ENCODE data around the gene VPS13A.

The VPS13A gene

DNA sequence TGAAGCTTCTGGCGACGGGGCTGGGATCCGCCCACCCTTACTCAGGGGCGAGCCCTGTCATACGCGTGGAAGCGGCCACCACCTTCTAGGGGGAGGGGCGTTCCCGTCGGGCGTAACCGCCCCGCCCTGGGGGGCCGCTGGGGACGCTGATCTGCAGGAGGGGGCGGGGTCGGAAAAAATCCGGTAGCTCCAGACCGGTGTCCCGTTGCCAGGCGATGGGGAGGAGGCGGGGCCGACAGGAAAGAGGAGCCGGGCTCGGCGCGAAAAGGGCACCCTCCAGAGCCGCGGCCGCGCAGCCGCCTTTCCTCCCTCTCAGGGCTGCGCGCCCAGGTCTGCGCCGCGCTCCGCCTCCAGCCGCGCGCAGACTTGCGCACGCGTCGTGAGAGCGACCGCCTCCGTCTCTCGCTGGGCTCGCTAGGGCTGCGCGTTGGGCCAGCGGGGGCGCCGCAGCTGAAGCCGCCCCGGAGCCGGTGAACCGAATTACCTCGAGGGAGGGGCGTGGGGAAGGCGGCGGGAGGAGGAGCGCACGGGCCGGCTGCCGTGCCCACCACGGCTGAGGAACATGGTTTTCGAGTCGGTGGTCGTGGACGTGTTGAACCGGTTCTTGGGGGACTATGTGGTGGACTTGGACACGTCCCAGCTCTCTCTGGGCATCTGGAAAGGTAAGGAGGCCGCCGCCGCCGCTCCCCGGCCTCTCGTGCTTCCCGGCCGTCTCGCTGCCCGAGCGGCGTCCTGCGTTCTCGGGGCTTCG, at the start of gene VPS13A:
Gene VPS13A, plus strand, starts transcription at position 392 of the 751 bp plus-strand sequence. Its CDS starts 171 bp downstream, at position 563.
- DNase-seq = peak; percentile 65

GRCh38 chr9:77128125-77128789, 49.1 kb upstream of the VPS13A start:
- DNase-seq = no peak

GRCh38 chr9:77131399-77131798, 45.9 kb upstream of the VPS13A start:
- DNase-seq = no peak

- DNase-seq = no peak
Measured at GRCh38 chr9:77133011-77133410, 44.3 kb upstream of the VPS13A start.

GRCh38 chr9:77142366-77142765, 35.0 kb upstream of the VPS13A start:
- DNase-seq = no peak

- DNase-seq = no peak
Measured at GRCh38 chr9:77149879-77150278, 27.5 kb upstream of the VPS13A start.

DNA sequence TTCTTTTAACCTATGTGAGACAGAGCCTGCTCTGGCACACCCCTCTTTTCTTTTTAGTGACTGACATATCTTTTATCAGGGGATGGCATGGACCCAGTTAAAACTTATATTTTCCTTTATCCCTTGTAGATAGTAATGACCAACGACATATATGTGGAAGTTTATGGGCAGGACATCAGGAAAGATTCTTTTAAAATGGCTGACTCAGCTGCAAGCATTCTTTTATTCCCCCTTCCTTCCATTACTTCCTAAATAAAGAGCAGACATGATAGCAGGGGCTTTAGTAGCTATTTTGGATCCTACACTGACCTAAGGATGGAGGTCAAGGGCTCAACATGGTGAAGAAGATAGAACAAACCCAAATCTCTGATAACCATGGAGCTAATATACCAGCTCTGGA, 25.0 kb upstream of the VPS13A start:
- no peak for DNase-seq

DNA sequence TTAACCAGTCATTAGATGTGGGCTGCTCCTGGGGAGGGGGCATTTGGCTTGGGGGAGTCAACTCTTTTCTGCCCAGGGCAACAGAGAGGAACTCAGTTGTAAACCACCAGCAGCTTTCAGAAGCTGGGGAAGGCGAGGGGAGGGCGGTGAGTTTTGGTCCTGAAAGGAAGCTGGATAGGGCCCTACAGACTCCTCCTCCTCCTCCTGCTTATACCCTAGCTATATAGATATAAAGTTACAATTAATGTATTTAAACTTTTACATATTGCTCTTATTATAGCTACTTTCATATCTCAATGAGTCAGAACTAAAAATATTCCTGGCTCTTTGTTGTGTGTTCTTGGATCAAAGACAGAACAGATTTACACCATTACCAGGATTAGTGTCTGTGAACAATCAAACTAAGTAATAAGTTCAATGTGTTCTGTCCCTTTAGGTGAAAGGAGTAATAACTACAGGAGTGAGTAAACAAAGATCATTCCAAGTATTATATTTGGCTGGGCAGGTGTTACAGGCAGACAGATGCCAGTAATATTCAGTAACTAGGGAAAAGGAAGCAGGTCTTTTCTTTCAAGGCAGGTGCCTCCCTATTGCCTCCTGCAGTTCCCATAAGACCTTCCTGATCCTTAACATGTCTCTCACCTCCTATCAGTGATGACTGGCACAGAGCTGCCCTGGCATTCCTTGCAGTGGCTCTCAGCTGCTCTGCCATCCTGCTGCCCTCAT, 20.5 kb upstream of the VPS13A start:
- no peak for DNase-seq

- DNase-seq = no peak
Measured at GRCh38 chr9:77158772-77159513, 18.4 kb upstream of the VPS13A start.

- DNase-seq = no peak
Measured at GRCh38 chr9:77161191-77161590, 16.1 kb upstream of the VPS13A start.

GRCh38 chr9:77161966-77162365, 15.4 kb upstream of the VPS13A start:
- no peak for DNase-seq

GRCh38 chr9:77162366-77162765, 15.0 kb upstream of the VPS13A start:
- no peak for DNase-seq

DNA sequence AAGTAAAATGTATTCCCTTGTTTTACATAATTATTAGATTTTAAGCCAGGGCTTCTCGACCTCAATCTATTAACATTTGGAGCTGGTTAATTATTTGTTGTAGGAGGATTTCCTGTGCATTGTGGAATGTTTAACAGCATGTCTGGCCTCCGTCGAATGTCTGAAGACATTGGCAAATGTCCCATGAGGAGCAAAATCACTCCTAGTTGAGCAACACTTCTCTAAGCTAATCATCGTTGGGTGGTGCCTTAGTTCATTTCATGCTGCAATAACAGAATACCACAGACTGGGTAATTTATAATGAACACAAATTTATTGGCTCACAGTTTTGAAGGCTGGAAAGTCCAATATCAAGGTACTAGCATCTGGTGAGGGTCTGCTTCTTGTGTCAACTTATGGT, 13.4 kb upstream of the VPS13A start:
- no peak for DNase-seq

DNA sequence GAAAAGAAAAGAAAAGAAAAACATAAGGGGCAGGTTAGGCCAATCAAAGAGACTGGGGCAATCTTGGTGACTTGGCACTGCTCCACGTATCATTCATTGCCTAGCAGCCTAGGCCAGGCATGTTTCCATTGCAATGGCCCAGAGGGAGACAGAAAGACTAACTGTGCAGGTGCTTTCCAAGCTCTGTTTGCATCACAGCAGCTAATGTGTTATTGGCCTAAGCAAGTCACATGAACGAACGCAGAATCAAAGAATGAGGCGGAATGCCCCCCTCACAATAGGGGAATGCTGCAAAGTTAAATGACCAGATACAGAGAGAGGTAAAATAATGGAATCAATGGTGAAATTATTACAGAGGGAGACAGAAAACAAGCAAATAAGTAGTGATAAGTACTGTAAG, 11.1 kb upstream of the VPS13A start:
- no peak for DNase-seq

- no peak for DNase-seq
Measured at GRCh38 chr9:77170991-77171699, 6.2 kb upstream of the VPS13A start.

GRCh38 chr9:77175151-77175550, 2.2 kb upstream of the VPS13A start:
- DNase-seq = no peak

- no peak for DNase-seq
Measured at GRCh38 chr9:77176106-77176505, 1.2 kb upstream of the VPS13A start.

DNA sequence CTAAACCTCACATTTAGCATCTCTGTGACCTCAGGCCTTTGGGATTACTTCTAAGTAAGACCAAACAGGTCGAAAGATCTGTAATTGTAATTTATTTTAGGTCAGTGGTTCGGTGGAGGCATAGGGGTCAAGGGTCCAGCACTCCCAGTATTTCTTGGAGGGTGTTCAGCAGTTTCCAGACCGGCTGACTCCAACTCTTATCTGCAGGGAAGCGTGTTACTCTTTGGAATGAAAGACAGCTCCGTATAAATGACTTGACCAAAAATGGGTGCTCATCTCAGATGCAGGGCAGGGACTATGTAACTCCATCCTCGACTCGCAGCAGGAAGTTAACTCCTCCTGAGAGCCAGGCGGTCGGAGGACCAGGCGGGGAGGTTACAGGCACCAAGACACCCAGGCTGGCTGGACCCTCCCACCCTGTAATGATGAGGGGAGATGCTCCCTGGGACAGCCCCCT, 620 bp upstream of the VPS13A start:
- DNase-seq = peak; percentile 18

DNA sequence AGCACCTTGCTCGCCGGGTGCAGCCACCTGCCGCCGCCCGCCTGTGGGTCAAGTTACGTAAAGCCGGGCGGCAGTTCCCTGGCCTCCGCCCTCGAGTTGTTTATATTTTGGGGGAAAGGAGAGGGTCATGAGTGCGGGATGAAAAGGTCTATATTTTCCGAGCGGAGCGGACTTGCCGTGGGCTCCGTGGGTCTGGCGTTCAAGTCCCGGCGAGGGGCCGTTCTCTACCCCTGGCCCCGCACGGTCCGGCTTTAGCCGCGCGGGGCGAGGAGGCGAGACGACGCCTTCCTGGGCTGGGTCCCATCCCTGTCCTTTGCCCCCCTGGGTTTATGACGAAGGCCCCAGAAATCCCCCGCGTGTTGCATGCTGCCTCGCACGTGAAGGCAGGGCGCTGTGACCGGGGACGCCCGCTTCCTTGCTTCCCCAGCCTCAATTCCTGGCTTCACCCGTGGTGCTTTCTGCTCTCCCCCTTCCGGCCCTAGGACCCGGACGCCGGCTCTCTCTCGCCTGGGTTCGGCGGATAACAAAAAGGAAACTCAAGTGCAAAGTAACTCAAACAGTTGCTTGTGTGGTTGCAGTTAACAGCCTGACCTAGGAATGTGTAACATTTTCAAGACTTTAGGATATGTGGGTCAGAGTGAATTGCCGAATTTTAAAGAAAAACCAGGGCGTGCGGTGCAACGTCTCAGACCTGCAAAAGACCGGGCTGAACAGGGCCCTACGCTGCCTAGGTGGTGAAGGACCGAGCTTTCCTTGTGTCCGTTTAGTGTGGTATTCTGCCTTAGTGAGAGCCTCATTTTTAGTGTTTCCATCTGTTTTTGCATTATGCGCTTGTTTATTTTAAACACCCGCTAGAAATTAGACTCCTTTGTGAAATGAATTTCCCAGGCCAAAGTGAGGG, 810 bp downstream of the VPS13A start:
- DNase-seq = no peak

DNA sequence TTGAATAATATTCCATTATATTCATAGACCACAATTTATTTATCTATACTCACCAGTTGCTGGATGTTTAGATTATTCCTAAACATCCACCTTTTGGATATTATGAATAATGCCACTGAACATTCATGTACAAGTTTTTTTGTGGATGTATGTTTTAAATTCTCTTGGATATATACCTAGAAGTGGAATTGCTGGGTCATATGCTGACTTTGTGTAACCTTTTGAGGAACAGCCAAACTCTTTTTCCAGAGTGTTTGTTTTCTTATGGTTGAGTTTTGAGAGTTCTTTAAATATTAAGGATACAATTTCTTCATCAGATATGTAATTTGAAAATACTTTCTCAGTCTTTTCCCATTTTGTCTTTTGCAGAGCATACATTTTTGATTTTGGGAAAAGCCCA, 2.7 kb downstream of the VPS13A start:
- DNase-seq = no peak

- no peak for DNase-seq
Measured at GRCh38 chr9:77183581-77183980, 6.2 kb downstream of the VPS13A start.
